Right lung (tissue), 5 donors: ENCODE measurements around the gene SNAPC1. TPM values are rescaled to one million over a fixed set of nuclear protein-coding genes. Genes with fewer than 3 reads are reported as not detected.

Experiments used
- DNase-seq, 2 donors: peaks; one replicate each; pipeline ENCODE4 v3.0.0-alpha.2; 2013
- polyA plus RNA-seq, 5 donors: library from polyadenylated mRNA; unstranded; fragments of 120-200 nt; gene quantifications; one replicate each; pipeline versions ENCODE4 v1.2.1 to v1.2.3, GENCODE V29; 2013; ENCODE audit warnings: inconsistent platforms in 1 of 5, low replicate concordance in 1 of 5; ENCODE audit not compliant: insufficient read length in 5 of 5, insufficient read depth in 1 of 5

The SNAPC1 gene
- polyA plus RNA-seq, 5 donors: 12.5 to 18.1 (median 15.6) TPM

- DNase-seq: no peak
Measured at GRCh38 chr14:61805451-61805850, 43.2 kb downstream of the SNAPC1 start.

GRCh38 chr14:61811882-61812346 lies 49.7 kb downstream of the SNAPC1 start:
- no peak for DNase-seq

- DNase-seq: peak in 1 of 2 donors; percentile 19
Measured at GRCh38 chr14:61812347-61813095, 50.3 kb downstream of the SNAPC1 start, which contains the start of gene SYT16. Gene SYT16 (plus strand): TSS chr14:61812703.

- no peak for DNase-seq
Measured at GRCh38 chr14:61813096-61813606, 50.9 kb downstream of the SNAPC1 start.

GRCh38 chr14:61822458-61822857 lies 60.2 kb downstream of the SNAPC1 start:
- DNase-seq: no peak

GRCh38 chr14:61832783-61833182 lies 70.6 kb downstream of the SNAPC1 start:
- DNase-seq: no peak

- DNase-seq: no peak
Measured at GRCh38 chr14:61836184-61836583, 74.0 kb downstream of the SNAPC1 start.

GRCh38 chr14:61836807-61837206 lies 74.6 kb downstream of the SNAPC1 start:
- DNase-seq: no peak

- DNase-seq: peak; percentile 63 to 82
Measured at GRCh38 chr14:61837336-61838229, 75.4 kb downstream of the SNAPC1 start.

- DNase-seq: peak; percentile 57 to 71
Measured at GRCh38 chr14:61838661-61839245, 76.5 kb downstream of the SNAPC1 start.

- peak; percentile 62 to 71 for DNase-seq
Measured at GRCh38 chr14:61839507-61839906, 77.3 kb downstream of the SNAPC1 start.

GRCh38 chr14:61841145-61841544 lies 78.9 kb downstream of the SNAPC1 start:
- DNase-seq: peak; percentile 35 to 37

Other genes starting within 250 kb of the SNAPC1 start
- gene HIF1A, start 66.9 kb upstream of the SNAPC1 start, polyA plus RNA-seq: 100 to 1,000 TPM; 157 to 270 (median 206) TPM
- gene SYT16, start 50.3 kb downstream of the SNAPC1 start, polyA plus RNA-seq: 1 to 10 TPM in 4 of 5 donors, under 1 TPM in 1; 0.88 to 2.5 (median 2.1) TPM